Caco-2 (cell line): ENCODE measurements around the gene TMEM156. TPM values are rescaled to one million over a fixed set of nuclear protein-coding genes. Genes with fewer than 3 reads are reported as not detected.

Experiments used
- BruUV-seq: library from RNA; stranded (reverse); fragments of 400-500 nt; replicated peaks from 2 replicates; lab custom pipeline; 2021; lab: Mats Ljungman, UMichigan
- CTCF ChIA-PET: fragments of 300-600 bp; sonication (Branson Sonifier 250); formaldehyde crosslinking; loops from one replicate; lab custom pipeline; 2022; ENCODE audit warnings: antibody characterized with exemption; lab: Charles Lee
- POLR2A ChIA-PET: fragments of 300-600 bp; sonication (Branson Sonifier 250); formaldehyde crosslinking; loops from one replicate; lab custom pipeline; 2022; ENCODE audit warnings: antibody characterized with exemption; lab: Charles Lee
- DNase-seq, 2 experiments: peaks; one replicate each; pipeline versions ENCODE4 v3.0.0 to v3.0.0-alpha.2; 2020 to 2022
- H3K27me3 ChIP-seq: replicated peaks from 2 replicates; pipeline ENCODE4 v1.6.0; 2011; ENCODE audit warnings: low read length; ENCODE audit not compliant: control insufficient read depth, insufficient read depth
- H3K36me3 ChIP-seq: 2 replicates; pipeline ENCODE4 v1.5.1; 2011; ENCODE audit warnings: low read length; ENCODE audit not compliant: control insufficient read depth, insufficient read depth
- H3K4me1 ChIP-seq: fragments of 250-450 bp; sonication (Bioruptor Pico); 2 replicates; pipeline ENCODE4 v1.5.1; 2020; ENCODE audit warnings: mild to moderate bottlenecking
- H3K4me3 ChIP-seq: 2 replicates; pipeline ENCODE4 v1.5.1; 2011; ENCODE audit warnings: low read depth, mild to moderate bottlenecking, control low read depth, low read length
- H3K9me3 ChIP-seq: fragments of 250-450 bp; sonication (Bioruptor Pico); 2 replicates; pipeline ENCODE4 v1.5.1; 2020; ENCODE audit warnings: mild to moderate bottlenecking, moderate library complexity
- H3K27ac Mint-ChIP-seq: one replicate; pipeline ENCODE4 v1.8.0; 2022; ENCODE audit warnings: mixed read lengths; ENCODE audit not compliant: unreplicated experiment
- H3K27me3 Mint-ChIP-seq: one replicate; pipeline ENCODE4 v1.8.0; 2022; ENCODE audit warnings: mixed read lengths; ENCODE audit not compliant: insufficient read depth, unreplicated experiment
- H3K36me3 Mint-ChIP-seq: one replicate; pipeline ENCODE4 v1.8.0; 2022; ENCODE audit warnings: mild to moderate bottlenecking, mixed read lengths; ENCODE audit not compliant: insufficient read depth, unreplicated experiment
- H3K4me1 Mint-ChIP-seq: one replicate; pipeline ENCODE4 v1.8.0; 2022; ENCODE audit warnings: low read depth, mixed read lengths; ENCODE audit not compliant: unreplicated experiment
- H3K4me3 Mint-ChIP-seq: one replicate; pipeline ENCODE4 v1.8.0; 2022; ENCODE audit warnings: mild to moderate bottlenecking, moderate library complexity, mixed read lengths; ENCODE audit not compliant: unreplicated experiment
- H3K9me3 Mint-ChIP-seq: one replicate; pipeline ENCODE4 v1.8.0; 2022; ENCODE audit warnings: mixed read lengths; ENCODE audit not compliant: unreplicated experiment
- intact Hi-C: fragments of 100-400 bp; cut with micrococcal nuclease; formaldehyde crosslinking; loops from one replicate; pipeline ENCODE4 v1.10.0; 2022; ENCODE audit not compliant: unreplicated experiment
- total RNA-seq: library from RNA; stranded (reverse); gene quantifications from 2 replicates; pipeline ENCODE4 v1.2.3, GENCODE V29; 2022
- TF ChIP-seq, protein P1 (sequence below), 2 experiments: fragments of 200-600 bp in 1 of 2; IDR thresholded peaks; 1 replicate in 1 of 2; 2 replicates in 1 of 2; pipeline versions ENCODE4 v1.5.1 to v1.8.0; 2011 to 2022; ENCODE audit warnings: antibody characterized with exemption in 1 of 2, control low read depth in 1 of 2, inconsistent platforms in 1 of 2, low read depth in 1 of 2, low read length in 1 of 2, mild to moderate bottlenecking in 1 of 2, moderate library complexity in 1 of 2; ENCODE audit not compliant: insufficient read depth in 1 of 2, severe bottlenecking in 1 of 2, unreplicated experiment in 1 of 2

Gene TMEM156
- total RNA-seq, 1 experiment from 2014 or later = not detected

- Mint-ChIP-seq H3K4me1 (peaks cover 10% of the 10 kb centered on the region), H3K27me3 (no peaks in the 10 kb centered on the region), H3K9me3 (no peaks in the 10 kb centered on the region), H3K27ac (no peak overlapping the region), H3K36me3 (no peaks in the 10 kb centered on the region), H3K4me3 (no peak overlapping the region)
- ChIA-PET POLR2A (no interaction called here), CTCF (no interaction called here)
- no peaks in the 10 kb centered on the region for H3K4me1 ChIP-seq
- H3K27me3 ChIP-seq = no peaks in the 10 kb centered on the region
- H3K4me3 ChIP-seq = no peak overlapping the region
- intact Hi-C loops = no loop called here
- no peak for DNase-seq
- H3K36me3 ChIP-seq = no peaks in the 10 kb centered on the region
- no TSS peak for BruUV-seq
- no peaks in the 10 kb centered on the region for H3K9me3 ChIP-seq
- TF ChIP-seq, protein P1, sequence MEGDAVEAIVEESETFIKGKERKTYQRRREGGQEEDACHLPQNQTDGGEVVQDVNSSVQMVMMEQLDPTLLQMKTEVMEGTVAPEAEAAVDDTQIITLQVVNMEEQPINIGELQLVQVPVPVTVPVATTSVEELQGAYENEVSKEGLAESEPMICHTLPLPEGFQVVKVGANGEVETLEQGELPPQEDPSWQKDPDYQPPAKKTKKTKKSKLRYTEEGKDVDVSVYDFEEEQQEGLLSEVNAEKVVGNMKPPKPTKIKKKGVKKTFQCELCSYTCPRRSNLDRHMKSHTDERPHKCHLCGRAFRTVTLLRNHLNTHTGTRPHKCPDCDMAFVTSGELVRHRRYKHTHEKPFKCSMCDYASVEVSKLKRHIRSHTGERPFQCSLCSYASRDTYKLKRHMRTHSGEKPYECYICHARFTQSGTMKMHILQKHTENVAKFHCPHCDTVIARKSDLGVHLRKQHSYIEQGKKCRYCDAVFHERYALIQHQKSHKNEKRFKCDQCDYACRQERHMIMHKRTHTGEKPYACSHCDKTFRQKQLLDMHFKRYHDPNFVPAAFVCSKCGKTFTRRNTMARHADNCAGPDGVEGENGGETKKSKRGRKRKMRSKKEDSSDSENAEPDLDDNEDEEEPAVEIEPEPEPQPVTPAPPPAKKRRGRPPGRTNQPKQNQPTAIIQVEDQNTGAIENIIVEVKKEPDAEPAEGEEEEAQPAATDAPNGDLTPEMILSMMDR (IDR thresholded peaks at IDR 0.05; ENCODE audit: insufficient read depth in 1 of 2, low read depth in 1 of 2, low read length in 1 of 2, severe bottlenecking in 1 of 2, unreplicated experiment in 1 of 2) = no peak
Observed at GRCh38 chr4:38951598-38951997, 80.6 kb downstream of the TMEM156 start.

- DNase-seq = no peak
- Mint-ChIP-seq H3K4me3 (no peak overlapping the region), H3K9me3 (no peaks in the 10 kb centered on the region), H3K36me3 (no peaks in the 10 kb centered on the region), H3K27ac (no peak overlapping the region), H3K27me3 (no peaks in the 10 kb centered on the region), H3K4me1 (peaks cover 10% of the 10 kb centered on the region)
- Histone ChIP-seq H3K4me3 (no peak overlapping the region), H3K27me3 (no peaks in the 10 kb centered on the region), H3K4me1 (no peaks in the 10 kb centered on the region), H3K36me3 (no peaks in the 10 kb centered on the region), H3K9me3 (no peaks in the 10 kb centered on the region)
- ChIA-PET CTCF (no interaction called here), POLR2A (no interaction called here)
- intact Hi-C loops = no loop called here
- BruUV-seq = no TSS peak
- TF ChIP-seq, protein P1 (IDR thresholded peaks at IDR 0.05; ENCODE audit: insufficient read depth in 1 of 2, low read depth in 1 of 2, low read length in 1 of 2, severe bottlenecking in 1 of 2, unreplicated experiment in 1 of 2) = no peak
Observed at GRCh38 chr4:38950734-38951133, 81.5 kb downstream of the TMEM156 start.

DNA sequence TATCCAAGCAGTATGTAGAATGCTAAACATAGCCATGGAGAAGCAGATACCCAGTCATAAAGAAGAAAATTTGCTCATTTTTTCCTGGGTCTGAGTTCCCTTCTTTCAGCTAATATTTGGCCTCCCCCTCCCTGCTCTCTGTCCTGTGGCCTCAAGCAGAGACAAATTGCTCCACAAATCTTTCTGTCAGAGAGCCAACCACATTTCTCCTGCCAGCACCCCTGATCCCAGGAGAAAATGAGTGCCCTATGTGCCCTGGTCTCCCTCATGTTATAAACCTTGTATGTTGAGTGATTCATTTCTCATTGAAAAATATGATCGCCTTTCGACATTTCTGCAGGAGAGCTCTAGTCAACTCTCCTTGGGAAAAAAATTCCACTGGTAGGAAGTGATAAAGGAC is 82.0 kb downstream of the TMEM156 start:
- no TSS peak for BruUV-seq
- H3K27me3 Mint-ChIP-seq = no peaks in the 10 kb centered on the region
- no peak overlapping the region for H3K4me3 Mint-ChIP-seq
- Histone ChIP-seq H3K4me3 (no peak overlapping the region), H3K27me3 (no peaks in the 10 kb centered on the region), H3K36me3 (no peaks in the 10 kb centered on the region), H3K9me3 (no peaks in the 10 kb centered on the region), H3K4me1 (no peaks in the 10 kb centered on the region)
- H3K9me3 Mint-ChIP-seq = no peaks in the 10 kb centered on the region
- TF ChIP-seq, protein P1 (IDR thresholded peaks at IDR 0.05; ENCODE audit: insufficient read depth in 1 of 2, low read depth in 1 of 2, low read length in 1 of 2, severe bottlenecking in 1 of 2, unreplicated experiment in 1 of 2) = no peak
- peaks cover 10% of the 10 kb centered on the region for H3K4me1 Mint-ChIP-seq
- DNase-seq = no peak
- H3K27ac Mint-ChIP-seq = no peak overlapping the region
- intact Hi-C loops = no loop called here
- no peaks in the 10 kb centered on the region for H3K36me3 Mint-ChIP-seq
- CTCF ChIA-PET = no interaction called here
- POLR2A ChIA-PET = no interaction called here
